HEK293 (cell line): ENCODE results near the gene FERMT3.

Experiments used
- GFI1B ChIP-seq: fragments of 450-650 bp; formaldehyde crosslinking; IDR thresholded peaks from 2 replicates; pipeline ENCODE4 v1.5.1; 2016; ENCODE audit warnings: missing biosample characterization, missing genetic modification characterization
- KLF16 ChIP-seq: fragments of 450-650 bp; formaldehyde crosslinking; IDR thresholded peaks from 2 replicates; pipeline ENCODE4 v1.5.1; 2017; ENCODE audit warnings: missing biosample characterization, missing genetic modification characterization
- ZNF174 ChIP-seq: fragments of 450-650 bp; formaldehyde crosslinking; IDR thresholded peaks from 2 replicates; pipeline ENCODE4 v1.5.0; 2017; ENCODE audit warnings: missing biosample characterization, mild to moderate bottlenecking, missing genetic modification characterization
- ZNF18 ChIP-seq: fragments of 450-650 bp; formaldehyde crosslinking; IDR thresholded peaks from 2 replicates; pipeline ENCODE4 v1.5.1; 2016; ENCODE audit warnings: missing biosample characterization, missing genetic modification characterization
- ZNF214 ChIP-seq: fragments of 450-650 bp; formaldehyde crosslinking; IDR thresholded peaks from 2 replicates; pipeline ENCODE4 v1.5.1; 2017; ENCODE audit warnings: missing biosample characterization, mild to moderate bottlenecking, missing genetic modification characterization, borderline replicate concordance
- ZNF274 ChIP-seq, 2 experiments: fragments of 200-500 bp in 1 of 2; fragments of 450-650 bp in 1 of 2; sonication (Bioruptor generic) in 1 of 2; formaldehyde crosslinking in 1 of 2; IDR thresholded peaks; 2 replicates each; pipeline versions ENCODE4 v1.5.1 to v1.6.1; 2014 to 2016; ENCODE audit warnings: borderline replicate concordance in 1 of 2, inconsistent platforms in 1 of 2, low read length in 1 of 2, missing biosample characterization in 1 of 2, missing genetic modification characterization in 1 of 2
- ZNF366 ChIP-seq: fragments of 450-650 bp; formaldehyde crosslinking; conservative IDR thresholded peaks from 2 replicates; pipeline ENCODE4 v1.5.1; 2016; ENCODE audit warnings: missing biosample characterization, missing genetic modification characterization
- ZNF560 ChIP-seq: fragments of 450-650 bp; formaldehyde crosslinking; IDR thresholded peaks from 2 replicates; pipeline ENCODE4 v1.5.1; 2017; ENCODE audit warnings: missing biosample characterization, missing genetic modification characterization, borderline replicate concordance
- ZNF626 ChIP-seq: fragments of 450-650 bp; sonication (Bioruptor Pico); formaldehyde crosslinking; IDR thresholded peaks from 2 replicates; pipeline ENCODE4 v1.5.1; 2018; ENCODE audit warnings: missing biosample characterization, missing genetic modification characterization, inconsistent platforms
- ZNF843 ChIP-seq: fragments of 450-650 bp; formaldehyde crosslinking; IDR thresholded peaks from 2 replicates; pipeline ENCODE4 v1.5.1; 2016; ENCODE audit warnings: missing biosample characterization, missing genetic modification characterization
- ZSCAN23 ChIP-seq: fragments of 450-650 bp; formaldehyde crosslinking; IDR thresholded peaks from 2 replicates; pipeline ENCODE4 v1.5.1; 2016; ENCODE audit warnings: missing biosample characterization, missing genetic modification characterization
- ZSCAN4 ChIP-seq: fragments of 450-650 bp; formaldehyde crosslinking; IDR thresholded peaks from 2 replicates; pipeline ENCODE4 v1.5.1; 2017; ENCODE audit warnings: missing biosample characterization, missing genetic modification characterization

The FERMT3 gene

GRCh38 chr11:64269540-64270220 is 63.2 kb downstream of the FERMT3 start (continued):
- TF ChIP-seq ZNF174: no peak
- TF ChIP-seq ZNF214 (tag by site-specific recombination): no peak
- TF ChIP-seq ZNF18 (tag by site-specific recombination): peak; percentile 92; the same call in 1 of the 2 replicates
- TF ChIP-seq ZNF366 (tag by site-specific recombination): peak; percentile 18; the same call in 1 of the 2 replicates
- TF ChIP-seq ZNF274 (IDR thresholded peaks at IDR 0.05; ENCODE audit: low read length): no peak
- TF ChIP-seq ZNF274 (tag by site-specific recombination; IDR thresholded peaks at IDR 0.05; ENCODE audit: borderline replicate concordance): no peak
- TF ChIP-seq ZNF626 (tag by site-specific recombination): no peak
- TF ChIP-seq ZNF560 (tag by site-specific recombination): no peak
- no peak for TF ChIP-seq ZSCAN23 (tag by site-specific recombination)
- no peak for TF ChIP-seq GFI1B (tag by site-specific recombination)
- peak; percentile 84 for TF ChIP-seq KLF16 (tag by site-specific recombination)
- peak; percentile 86 for TF ChIP-seq ZSCAN4 (tag by site-specific recombination)
- TF ChIP-seq ZNF843 (tag by site-specific recombination): no peak
